WI38 (cell line): ENCODE measurements around the gene USP37.
"Not testable (repeated sequence)": the region's sequence is repeated elsewhere in the genome, so short reads cannot be mapped to it uniquely, and the experiment has no call there.

Experiments
- H3K4me3 ChIP-seq: 2 replicates; pipeline ENCODE4 v1.5.1; 2011; ENCODE audit warnings: low read depth, mild to moderate bottlenecking, control low read depth, low read length
- TF ChIP-seq, protein P1 (sequence below): IDR thresholded peaks from 2 replicates; pipeline ENCODE4 v1.5.1; 2012; ENCODE audit warnings: low read depth, mild to moderate bottlenecking, control low read depth, low read length

The USP37 gene

DNA sequence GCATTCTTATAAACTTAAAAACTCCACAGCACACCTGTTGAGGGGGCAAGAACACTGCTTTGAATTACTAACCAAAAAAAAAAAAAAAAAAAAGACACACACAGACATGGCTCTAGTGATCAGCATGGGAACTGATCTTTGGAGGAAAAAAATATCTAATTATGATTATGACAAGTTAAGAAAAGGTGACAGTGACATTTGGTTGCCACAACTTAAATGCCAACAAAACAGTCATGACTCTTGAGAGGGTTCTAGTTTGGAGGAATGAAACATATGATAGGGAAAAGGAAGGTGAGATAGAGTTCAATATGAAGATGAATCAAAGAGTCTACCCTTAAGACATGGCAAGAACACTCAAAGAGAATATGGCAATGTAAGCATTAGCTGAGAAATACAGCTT, 20.6 kb downstream of the USP37 start:
- H3K4me3 ChIP-seq = no peak overlapping the region
- TF ChIP-seq, protein P1, sequence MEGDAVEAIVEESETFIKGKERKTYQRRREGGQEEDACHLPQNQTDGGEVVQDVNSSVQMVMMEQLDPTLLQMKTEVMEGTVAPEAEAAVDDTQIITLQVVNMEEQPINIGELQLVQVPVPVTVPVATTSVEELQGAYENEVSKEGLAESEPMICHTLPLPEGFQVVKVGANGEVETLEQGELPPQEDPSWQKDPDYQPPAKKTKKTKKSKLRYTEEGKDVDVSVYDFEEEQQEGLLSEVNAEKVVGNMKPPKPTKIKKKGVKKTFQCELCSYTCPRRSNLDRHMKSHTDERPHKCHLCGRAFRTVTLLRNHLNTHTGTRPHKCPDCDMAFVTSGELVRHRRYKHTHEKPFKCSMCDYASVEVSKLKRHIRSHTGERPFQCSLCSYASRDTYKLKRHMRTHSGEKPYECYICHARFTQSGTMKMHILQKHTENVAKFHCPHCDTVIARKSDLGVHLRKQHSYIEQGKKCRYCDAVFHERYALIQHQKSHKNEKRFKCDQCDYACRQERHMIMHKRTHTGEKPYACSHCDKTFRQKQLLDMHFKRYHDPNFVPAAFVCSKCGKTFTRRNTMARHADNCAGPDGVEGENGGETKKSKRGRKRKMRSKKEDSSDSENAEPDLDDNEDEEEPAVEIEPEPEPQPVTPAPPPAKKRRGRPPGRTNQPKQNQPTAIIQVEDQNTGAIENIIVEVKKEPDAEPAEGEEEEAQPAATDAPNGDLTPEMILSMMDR = no peak

GRCh38 chr2:218546012-218546411, 22.1 kb downstream of the USP37 start:
- no peak overlapping the region for H3K4me3 ChIP-seq
- TF ChIP-seq, protein P1 = no peak

- H3K4me3 ChIP-seq = no peak overlapping the region
- TF ChIP-seq, protein P1 = no peak
Observed at GRCh38 chr2:218540015-218540414, 28.1 kb downstream of the USP37 start.

DNA sequence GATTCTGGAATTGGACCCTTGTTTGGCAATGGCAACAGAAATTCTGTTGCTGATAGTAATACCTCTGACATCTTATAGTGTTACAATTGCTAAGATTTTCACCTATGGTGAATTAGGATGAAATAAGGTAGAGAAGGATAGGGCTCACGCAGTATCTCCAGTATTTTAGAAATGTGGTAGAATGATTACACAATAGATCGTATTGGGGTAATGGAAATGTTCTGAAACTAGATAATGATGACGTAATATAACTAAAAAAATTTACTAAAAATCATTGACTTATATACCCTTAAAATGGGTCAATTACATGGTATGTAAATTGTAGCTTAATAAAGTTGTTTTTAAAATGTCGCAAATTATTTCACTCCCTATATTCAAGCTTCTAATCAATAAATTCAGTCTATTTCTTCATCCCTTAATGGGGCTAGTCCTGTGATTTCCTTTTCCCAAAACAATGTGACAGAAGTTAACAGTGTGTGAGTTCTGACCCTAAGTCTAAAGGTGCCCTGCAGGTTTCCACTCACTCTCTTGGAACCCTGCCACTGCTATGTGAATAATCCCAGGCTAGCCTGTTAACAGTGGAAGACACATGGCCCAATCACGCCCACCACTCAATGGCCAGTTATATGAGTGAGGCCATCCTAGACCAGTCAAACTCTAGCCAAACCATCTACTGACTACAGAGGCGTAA, 31.2 kb downstream of the USP37 start:
- TF ChIP-seq, protein P1 = no peak
- no peak overlapping the region for H3K4me3 ChIP-seq

DNA sequence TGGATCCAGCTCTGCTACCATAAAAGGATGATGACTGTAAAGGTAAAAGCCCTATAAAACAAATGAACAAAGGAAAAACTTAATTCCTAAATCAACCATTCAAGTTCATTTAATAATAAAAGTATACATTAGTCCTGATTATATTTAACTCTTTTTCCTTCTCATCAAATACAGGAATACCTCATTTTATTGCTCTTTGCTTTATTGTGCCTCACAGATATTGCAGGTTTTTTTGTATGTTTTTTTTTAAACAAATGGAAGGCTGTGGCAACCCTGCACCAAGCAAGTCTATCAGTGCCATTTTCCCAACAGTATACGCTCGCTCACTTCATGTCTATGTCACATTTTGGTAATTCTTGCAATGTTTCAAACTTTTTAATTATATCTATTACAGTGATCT, 38.2 kb downstream of the USP37 start:
- H3K4me3 ChIP-seq = no peak overlapping the region
- TF ChIP-seq, protein P1 = no peak

- H3K4me3 ChIP-seq = not testable (repeated sequence)
Observed at GRCh38 chr2:218528409-218528808, 39.7 kb downstream of the USP37 start.

DNA sequence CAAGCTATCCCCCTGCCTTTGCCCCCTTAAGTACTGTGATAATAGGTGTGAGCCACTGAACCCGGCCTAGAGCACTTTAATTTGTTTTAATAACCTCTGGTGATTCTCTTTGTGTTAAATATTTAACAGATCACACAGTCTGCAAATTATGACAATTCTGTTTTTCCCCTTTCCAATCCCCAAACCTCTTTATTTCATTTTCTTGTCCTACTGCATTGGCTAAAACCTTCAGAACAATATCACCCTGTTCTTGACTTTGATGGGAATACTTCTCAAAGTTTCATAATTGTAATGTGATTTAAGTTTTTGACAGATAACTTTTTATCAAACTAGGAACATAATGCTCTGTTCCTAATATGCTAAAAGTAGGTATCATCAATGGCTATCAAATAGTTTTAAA, 44.5 kb downstream of the USP37 start:
- no peak overlapping the region for H3K4me3 ChIP-seq
- TF ChIP-seq, protein P1 = no peak

GRCh38 chr2:218518876-218519275, 49.3 kb downstream of the USP37 start:
- TF ChIP-seq, protein P1 = no peak
- H3K4me3 ChIP-seq = no peak overlapping the region
